ENCODE measurements around the gene PRKCD. TPM values are rescaled to one million over a fixed set of nuclear protein-coding genes. Genes with fewer than 3 reads are reported as not detected.
A peak's percentile ranks its signal among the peaks of the same experiment; 100 is the strongest.

Gene PRKCD
- total and polyA plus RNA-seq, 12 donors, result 10.7 to 156 (median 49.2) TPM

DNA sequence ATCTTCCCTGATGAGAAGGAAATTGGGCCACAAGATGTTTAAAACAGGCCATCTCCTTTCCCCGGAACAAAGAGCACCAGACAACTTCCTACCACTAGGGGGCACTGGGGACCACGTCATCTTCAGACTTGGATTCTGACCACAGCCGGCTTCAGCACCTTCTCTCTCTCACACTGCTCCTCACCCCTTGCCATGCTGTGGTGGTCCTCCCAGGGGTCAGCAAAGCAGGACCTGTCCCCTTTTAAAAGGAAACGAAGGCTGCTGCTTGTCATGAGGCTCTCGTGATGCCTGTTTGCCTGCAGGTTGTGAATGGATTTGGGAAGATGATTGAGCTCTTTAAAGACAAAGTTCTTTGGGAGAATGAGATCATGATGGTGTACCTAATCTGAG, 47.0 kb upstream of the PRKCD start:
- peak; percentile 82 to 93 (median 87) for DNase-seq
- intact Hi-C loops (cut with DNase I), result loop anchor here (2.0 kb wide), 1 partner anchor 81 kb away; no protein-coding TSS in a partner anchor
- TF ChIP-seq, protein P1, sequence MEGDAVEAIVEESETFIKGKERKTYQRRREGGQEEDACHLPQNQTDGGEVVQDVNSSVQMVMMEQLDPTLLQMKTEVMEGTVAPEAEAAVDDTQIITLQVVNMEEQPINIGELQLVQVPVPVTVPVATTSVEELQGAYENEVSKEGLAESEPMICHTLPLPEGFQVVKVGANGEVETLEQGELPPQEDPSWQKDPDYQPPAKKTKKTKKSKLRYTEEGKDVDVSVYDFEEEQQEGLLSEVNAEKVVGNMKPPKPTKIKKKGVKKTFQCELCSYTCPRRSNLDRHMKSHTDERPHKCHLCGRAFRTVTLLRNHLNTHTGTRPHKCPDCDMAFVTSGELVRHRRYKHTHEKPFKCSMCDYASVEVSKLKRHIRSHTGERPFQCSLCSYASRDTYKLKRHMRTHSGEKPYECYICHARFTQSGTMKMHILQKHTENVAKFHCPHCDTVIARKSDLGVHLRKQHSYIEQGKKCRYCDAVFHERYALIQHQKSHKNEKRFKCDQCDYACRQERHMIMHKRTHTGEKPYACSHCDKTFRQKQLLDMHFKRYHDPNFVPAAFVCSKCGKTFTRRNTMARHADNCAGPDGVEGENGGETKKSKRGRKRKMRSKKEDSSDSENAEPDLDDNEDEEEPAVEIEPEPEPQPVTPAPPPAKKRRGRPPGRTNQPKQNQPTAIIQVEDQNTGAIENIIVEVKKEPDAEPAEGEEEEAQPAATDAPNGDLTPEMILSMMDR (IDR thresholded peaks at IDR 0.05), result peak; percentile 88 to 97 (median 94)
- TF ChIP-seq POLR2A (IDR thresholded peaks at IDR 0.05), result no peak
- H3K4me3 ChIP-seq, result no peak overlapping the region
- H3K9me3 ChIP-seq (replicated peaks in 1 of 3), result no peaks in the 10 kb centered on the region
- H3K27ac ChIP-seq, result peak overlapping the region in 3 of 5 donors; percentile 71 to 81 (median 81)
- 4 to 7% (median 4%) methylated on average over 5 of the region's 5 CpGs for WGBS, 4 donors
- H3K27me3 ChIP-seq, result no peaks in the 10 kb centered on the region
- peaks cover 0 to 43% of the 10 kb centered on the region in 2 donors for H3K36me3 ChIP-seq (replicated peaks in 1 of 2)
- H3K4me1 ChIP-seq (replicated peaks in 1 of 2), result peaks cover 12 to 34% of the 10 kb centered on the region in 2 donors

DNA sequence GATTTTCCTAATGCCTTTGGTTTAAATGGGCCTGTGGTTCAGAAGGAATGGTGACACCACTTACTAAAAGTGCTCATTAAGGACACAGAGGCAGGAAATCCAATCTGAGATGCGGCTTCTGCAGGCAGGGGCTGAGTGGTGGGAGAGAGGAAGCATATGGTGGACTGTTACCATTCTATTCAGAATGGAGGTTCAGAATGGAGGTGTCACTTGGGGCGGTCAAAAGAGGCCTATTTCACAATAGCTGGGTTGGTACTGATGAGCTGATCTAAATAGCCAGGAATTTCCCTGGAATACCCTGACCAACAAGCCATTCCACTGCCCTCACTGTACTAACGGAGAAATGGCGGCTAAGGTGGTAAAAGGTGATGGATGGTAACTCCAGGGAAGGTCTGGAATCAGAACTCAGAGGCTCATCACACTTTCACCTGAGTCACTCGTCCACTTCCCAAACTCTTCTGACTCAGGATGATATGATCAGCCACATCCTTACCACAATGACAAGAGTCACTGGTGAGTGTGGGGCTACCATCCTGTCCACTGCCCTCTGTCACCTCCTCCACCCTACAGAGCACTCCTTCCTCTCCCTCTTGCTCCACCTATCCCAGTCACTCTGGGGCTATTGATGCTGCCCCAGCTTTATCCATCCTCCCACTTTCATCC, 46.5 kb upstream of the PRKCD start:
- Histone ChIP-seq H3K4me3 (no peak overlapping the region), H3K36me3 (replicated peaks in 1 of 2) (peaks cover 0 to 48% of the 10 kb centered on the region in 2 donors), H3K27ac (peak overlapping the region in 3 of 5 donors; percentile 71 to 81 (median 81)), H3K27me3 (no peaks in the 10 kb centered on the region), H3K9me3 (replicated peaks in 1 of 3) (no peaks in the 10 kb centered on the region), H3K4me1 (replicated peaks in 1 of 2) (peaks cover 12 to 28% of the 10 kb centered on the region in 2 donors)
- intact Hi-C loops (cut with DNase I), result loop anchor here (2.0 kb wide), 1 partner anchor 80 kb away; no protein-coding TSS in a partner anchor
- DNase-seq, result no peak
- no peak for TF ChIP-seq POLR2A (IDR thresholded peaks at IDR 0.05)
- TF ChIP-seq, protein P1 (IDR thresholded peaks at IDR 0.05), result no peak
- WGBS, 4 donors, result 75 to 83% (median 78%) methylated on average over 5 of the region's 5 CpGs

DNA sequence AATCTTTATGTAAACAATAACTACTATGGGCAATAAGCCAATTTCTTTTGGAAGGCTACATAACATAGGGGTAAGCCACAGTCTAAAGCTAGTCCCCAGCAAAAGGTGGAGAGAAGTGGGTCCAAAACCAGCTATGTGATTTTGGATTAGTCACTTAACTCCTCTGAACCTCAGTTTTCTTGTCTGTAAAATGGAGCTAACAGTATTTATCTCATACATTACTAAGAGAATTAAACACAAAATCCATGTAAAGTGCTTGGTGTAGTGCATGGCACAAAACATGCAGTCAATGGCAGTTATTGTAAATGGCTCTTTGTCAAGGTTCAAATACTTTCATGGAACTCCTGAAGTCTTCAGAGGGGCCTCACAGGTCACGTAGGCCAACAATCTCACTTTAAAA, 44.1 kb upstream of the PRKCD start:
- intact Hi-C loops (cut with DNase I), result no loop called here
- TF ChIP-seq, protein P1 (IDR thresholded peaks at IDR 0.05), result no peak
- TF ChIP-seq POLR2A (IDR thresholded peaks at IDR 0.05), result no peak
- Histone ChIP-seq H3K4me3 (no peak overlapping the region), H3K4me1 (replicated peaks in 1 of 2) (peaks cover 12 to 15% of the 10 kb centered on the region in 2 donors), H3K9me3 (replicated peaks in 1 of 3) (no peaks in the 10 kb centered on the region), H3K27me3 (no peaks in the 10 kb centered on the region), H3K36me3 (replicated peaks in 1 of 2) (peaks cover 0 to 65% of the 10 kb centered on the region in 2 donors), H3K27ac (no peak overlapping the region)
- no peak for DNase-seq
- WGBS, 4 donors, result 93 to 100% (median 95%) methylated on average over 1 of the region's 1 CpG

DNA sequence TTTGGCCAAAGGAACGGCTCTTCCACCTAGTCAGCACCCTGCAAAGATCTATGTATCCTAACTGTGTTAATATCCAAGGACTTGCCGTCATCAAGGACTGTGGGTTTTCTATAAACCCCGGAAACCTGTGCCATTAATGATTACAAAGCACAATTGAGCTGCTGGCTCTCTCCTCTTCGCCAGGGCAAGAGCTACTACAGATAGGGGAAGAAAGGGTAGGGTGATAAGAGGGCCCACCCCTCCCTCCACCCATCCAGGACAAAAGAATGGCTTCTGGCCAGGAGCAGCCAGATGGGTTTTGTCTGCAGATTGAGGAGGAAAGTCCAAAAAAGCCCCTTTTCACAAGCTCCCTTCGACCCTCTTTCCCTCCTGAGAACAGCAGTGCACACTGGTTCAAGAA, 40.7 kb upstream of the PRKCD start:
- intact Hi-C loops (cut with DNase I), result loop anchor here in 1 of 2 donors (5.0 kb wide), 1 partner anchor 42 kb away; the partner anchor contains the start of gene PRKCD
- 71 to 88% (median 81%) methylated on average over 5 of the region's 5 CpGs for WGBS, 4 donors
- Histone ChIP-seq H3K36me3 (replicated peaks in 1 of 2) (peaks cover 0 to 91% of the 10 kb centered on the region in 2 donors), H3K4me1 (replicated peaks in 1 of 2) (peaks cover 11% of the 10 kb centered on the region in 2 donors), H3K27ac (no peak overlapping the region), H3K4me3 (no peak overlapping the region), H3K27me3 (no peaks in the 10 kb centered on the region), H3K9me3 (replicated peaks in 1 of 3) (no peaks in the 10 kb centered on the region)
- no peak for TF ChIP-seq POLR2A (IDR thresholded peaks at IDR 0.05)
- TF ChIP-seq, protein P1 (IDR thresholded peaks at IDR 0.05), result no peak
- DNase-seq, result no peak
